Parathyroid adenoma (tissue), 2 donors: ENCODE results near the gene ME2.

ENCODE experiments used
- H2AFZ ChIP-seq: fragments of 300-600 bp; sonication (generic); one replicate; pipeline ENCODE4 v1.7.0; 2017; ENCODE audit warnings: antibody characterized with exemption, mild to moderate bottlenecking
- H3K27ac ChIP-seq: fragments of 300-600 bp; sonication (generic); one replicate; pipeline ENCODE4 v1.7.0; 2017
- H3K27me3 ChIP-seq: fragments of 300-600 bp; sonication (generic); one replicate; pipeline ENCODE4 v1.7.0; 2017; ENCODE audit warnings: low read length; ENCODE audit not compliant: control insufficient read depth, insufficient read depth
- H3K36me3 ChIP-seq: fragments of 300-600 bp; sonication (generic); one replicate; pipeline ENCODE4 v1.7.0; 2017; ENCODE audit warnings: low read length; ENCODE audit not compliant: control insufficient read depth, insufficient read depth
- H3K4me1 ChIP-seq: fragments of 300-600 bp; sonication (generic); one replicate; pipeline ENCODE4 v1.7.0; 2017; ENCODE audit warnings: control low read depth
- H3K4me2 ChIP-seq: fragments of 300-600 bp; sonication (generic); one replicate; pipeline ENCODE4 v1.7.0; 2017; ENCODE audit warnings: low read length
- H3K4me3 ChIP-seq: fragments of 300-600 bp; sonication (generic); one replicate; pipeline ENCODE4 v1.7.0; 2017; ENCODE audit warnings: low read depth, low read length
- H3K79me2 ChIP-seq: fragments of 300-600 bp; sonication (generic); one replicate; pipeline ENCODE4 v1.7.0; 2017; ENCODE audit warnings: control low read depth
- H3K9ac ChIP-seq: fragments of 300-600 bp; sonication (generic); one replicate; pipeline ENCODE4 v1.7.0; 2017; ENCODE audit warnings: mild to moderate bottlenecking
- H3K9me3 ChIP-seq: fragments of 300-600 bp; sonication (generic); one replicate; pipeline ENCODE4 v1.7.0; 2017; ENCODE audit warnings: low read length; ENCODE audit not compliant: control insufficient read depth
- CTCF ChIP-seq: fragments of 300-600 bp; sonication (generic); IDR thresholded peaks from one replicate; pipeline ENCODE4 v1.7.0; 2017; ENCODE audit warnings: antibody characterized with exemption, mild to moderate bottlenecking
- donor health status: primary hyperparathyroidism.

ME2 gene

GRCh38 chr18:50982802-50983179, 103.9 kb downstream of the ME2 start:
- Histone ChIP-seq H3K27ac (no peak overlapping the region), H3K4me1 (peaks cover 8% of the 10 kb centered on the region), H3K79me2 (peaks cover 14% of the 10 kb centered on the region), H3K9me3 (no peaks in the 10 kb centered on the region), H3K27me3 (no peaks in the 10 kb centered on the region), H3K4me2 (no peak overlapping the region), H3K9ac (no peak overlapping the region), H3K4me3 (no peak overlapping the region), H2AFZ (no peak overlapping the region), H3K36me3 (no peaks in the 10 kb centered on the region)
- no peak for TF ChIP-seq CTCF

- Histone ChIP-seq H3K4me3 (no peak overlapping the region), H3K9ac (no peak overlapping the region), H3K36me3 (no peaks in the 10 kb centered on the region), H3K79me2 (no peaks in the 10 kb centered on the region), H3K27ac (no peak overlapping the region), H3K27me3 (no peaks in the 10 kb centered on the region), H2AFZ (no peak overlapping the region), H3K4me1 (peaks cover 8% of the 10 kb centered on the region), H3K9me3 (no peaks in the 10 kb centered on the region), H3K4me2 (no peak overlapping the region)
- TF ChIP-seq CTCF = no peak
Observed at GRCh38 chr18:50986360-50987087, 107.6 kb downstream of the ME2 start.

- H3K27me3 ChIP-seq = no peaks in the 10 kb centered on the region
- no peak overlapping the region for H3K27ac ChIP-seq
- H3K4me3 ChIP-seq = no peak overlapping the region
- H3K4me2 ChIP-seq = no peak overlapping the region
- H2AFZ ChIP-seq = no peak overlapping the region
- no peaks in the 10 kb centered on the region for H3K36me3 ChIP-seq
- H3K79me2 ChIP-seq = no peaks in the 10 kb centered on the region
- peaks cover 8% of the 10 kb centered on the region for H3K4me1 ChIP-seq
- H3K9ac ChIP-seq = no peak overlapping the region
- no peaks in the 10 kb centered on the region for H3K9me3 ChIP-seq
- no peak for TF ChIP-seq CTCF
Observed at GRCh38 chr18:50987261-50987660, 108.3 kb downstream of the ME2 start.

GRCh38 chr18:50989711-50990110, 110.8 kb downstream of the ME2 start:
- no peak overlapping the region for H3K9ac ChIP-seq
- H3K4me1 ChIP-seq = peaks cover 8% of the 10 kb centered on the region
- H3K36me3 ChIP-seq = no peaks in the 10 kb centered on the region
- H3K9me3 ChIP-seq = no peaks in the 10 kb centered on the region
- no peak overlapping the region for H3K4me2 ChIP-seq
- no peak overlapping the region for H3K4me3 ChIP-seq
- TF ChIP-seq CTCF = no peak
- H3K27ac ChIP-seq = no peak overlapping the region
- H3K79me2 ChIP-seq = peaks cover 1% of the 10 kb centered on the region
- H2AFZ ChIP-seq = no peak overlapping the region
- H3K27me3 ChIP-seq = no peaks in the 10 kb centered on the region

GRCh38 chr18:50992351-50992762, 113.4 kb downstream of the ME2 start:
- peaks cover 2% of the 10 kb centered on the region for H3K4me1 ChIP-seq
- no peak overlapping the region for H3K4me2 ChIP-seq
- H3K9me3 ChIP-seq = no peaks in the 10 kb centered on the region
- no peak overlapping the region for H2AFZ ChIP-seq
- H3K27ac ChIP-seq = no peak overlapping the region
- H3K9ac ChIP-seq = no peak overlapping the region
- H3K27me3 ChIP-seq = no peaks in the 10 kb centered on the region
- H3K79me2 ChIP-seq = peaks cover 4% of the 10 kb centered on the region
- H3K36me3 ChIP-seq = no peaks in the 10 kb centered on the region
- no peak for TF ChIP-seq CTCF
- no peak overlapping the region for H3K4me3 ChIP-seq
